ENCODE measurements around the gene UTP15. TPM values are rescaled to one million over a fixed set of nuclear protein-coding genes. Genes with fewer than 3 reads are reported as not detected.

Gene UTP15
- total RNA-seq, 2 donors from 2014 or later: 35.8 to 41.6 TPM

DNA sequence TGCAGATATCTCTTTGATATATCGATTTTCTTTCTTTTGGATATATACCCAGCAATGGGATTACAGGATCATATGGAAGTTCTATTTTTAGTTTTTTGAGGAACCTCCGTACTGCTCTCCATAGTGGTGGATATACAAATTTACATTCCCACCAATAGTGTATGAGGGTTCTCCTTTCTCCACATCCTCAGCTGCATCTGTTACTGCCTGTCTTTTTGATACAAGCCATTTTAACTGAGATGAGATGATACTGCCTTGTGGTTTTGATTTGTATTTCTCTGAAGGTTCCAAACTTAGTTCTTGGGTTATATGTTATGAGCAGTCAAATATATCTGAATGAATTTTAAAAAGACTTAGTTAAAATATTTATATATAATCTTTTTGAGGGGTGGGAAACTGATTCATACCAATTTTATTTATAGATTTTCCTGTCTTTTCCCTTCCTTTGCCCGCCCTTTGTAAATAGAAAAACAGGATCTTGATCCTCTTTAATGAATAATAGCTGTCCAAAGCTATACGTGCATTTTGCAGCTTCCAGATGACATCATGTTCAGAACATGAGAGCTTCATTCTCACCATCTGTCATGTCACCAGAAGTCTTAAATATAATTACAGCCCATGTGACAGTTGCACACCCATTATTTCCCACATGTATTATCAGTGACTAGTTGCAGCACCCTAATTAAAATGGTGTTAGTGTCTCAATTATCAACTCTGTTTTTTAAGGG is 54.2 kb downstream of the UTP15 start:
- ATAC-seq: no peak
- peaks cover 5% of the 10 kb centered on the region for H3K4me1 Mint-ChIP-seq
- no peak overlapping the region for H3K27ac Mint-ChIP-seq
- no peaks in the 10 kb centered on the region for H3K36me3 Mint-ChIP-seq (ENCODE audit: low read depth)
- no peak for DNase-seq
- peaks cover 42% of the 10 kb centered on the region for H3K27me3 Mint-ChIP-seq
- H3K4me3 Mint-ChIP-seq: no peak overlapping the region
- H3K9me3 ChIP-seq (ENCODE audit: control insufficient read depth, low read length, poor library complexity, severe bottlenecking): no peaks in the 10 kb centered on the region

DNA sequence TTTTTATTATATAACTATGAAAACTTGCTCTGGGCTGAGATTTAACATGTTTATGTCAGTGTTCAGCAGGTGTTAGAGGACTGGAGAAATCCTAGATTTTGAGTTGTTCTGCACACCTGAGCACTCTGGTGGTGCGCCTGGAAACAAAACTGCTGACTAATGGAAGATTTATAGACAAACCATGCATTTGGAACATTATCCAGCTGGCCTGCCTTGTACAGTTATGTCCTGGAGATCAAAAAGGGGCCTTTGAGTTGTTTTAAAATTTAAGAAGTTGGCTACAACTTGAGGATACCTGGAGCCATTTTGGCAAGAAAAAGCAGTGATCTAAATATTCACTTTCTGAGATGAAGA is 54.8 kb downstream of the UTP15 start:
- no peak for DNase-seq
- no peak overlapping the region for H3K4me3 Mint-ChIP-seq
- no peaks in the 10 kb centered on the region for H3K36me3 Mint-ChIP-seq (ENCODE audit: low read depth)
- H3K4me1 Mint-ChIP-seq: peaks cover 5% of the 10 kb centered on the region
- H3K27ac Mint-ChIP-seq: no peak overlapping the region
- ATAC-seq: no peak
- H3K9me3 ChIP-seq (ENCODE audit: control insufficient read depth, low read length, poor library complexity, severe bottlenecking): no peaks in the 10 kb centered on the region
- H3K27me3 Mint-ChIP-seq: peaks cover 39% of the 10 kb centered on the region

DNA sequence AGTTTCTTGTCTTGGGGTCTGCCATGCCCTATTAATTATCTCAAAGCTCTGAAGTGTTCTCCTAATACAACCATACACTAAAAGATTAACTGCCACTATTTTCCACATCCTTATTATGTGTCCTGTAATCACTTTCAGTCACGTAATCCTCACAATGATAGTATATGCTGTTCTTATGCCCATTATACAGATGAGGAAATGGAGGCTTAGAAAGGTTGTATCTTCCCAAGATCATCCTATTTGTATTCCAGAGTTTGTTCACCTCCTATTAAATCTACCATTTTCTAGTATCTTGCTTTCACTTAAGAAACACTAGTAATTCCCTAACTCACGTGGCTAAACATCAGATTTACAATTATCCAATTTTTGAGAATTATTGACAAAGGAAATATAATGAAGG is 57.5 kb downstream of the UTP15 start:
- no peaks in the 10 kb centered on the region for H3K9me3 ChIP-seq (ENCODE audit: control insufficient read depth, low read length, poor library complexity, severe bottlenecking)
- DNase-seq: no peak
- Mint-ChIP-seq H3K36me3 (ENCODE audit: low read depth) (no peaks in the 10 kb centered on the region), H3K4me1 (peaks cover 3% of the 10 kb centered on the region), H3K27me3 (peaks cover 51% of the 10 kb centered on the region), H3K4me3 (no peak overlapping the region), H3K27ac (no peak overlapping the region)
- ATAC-seq: no peak

DNA sequence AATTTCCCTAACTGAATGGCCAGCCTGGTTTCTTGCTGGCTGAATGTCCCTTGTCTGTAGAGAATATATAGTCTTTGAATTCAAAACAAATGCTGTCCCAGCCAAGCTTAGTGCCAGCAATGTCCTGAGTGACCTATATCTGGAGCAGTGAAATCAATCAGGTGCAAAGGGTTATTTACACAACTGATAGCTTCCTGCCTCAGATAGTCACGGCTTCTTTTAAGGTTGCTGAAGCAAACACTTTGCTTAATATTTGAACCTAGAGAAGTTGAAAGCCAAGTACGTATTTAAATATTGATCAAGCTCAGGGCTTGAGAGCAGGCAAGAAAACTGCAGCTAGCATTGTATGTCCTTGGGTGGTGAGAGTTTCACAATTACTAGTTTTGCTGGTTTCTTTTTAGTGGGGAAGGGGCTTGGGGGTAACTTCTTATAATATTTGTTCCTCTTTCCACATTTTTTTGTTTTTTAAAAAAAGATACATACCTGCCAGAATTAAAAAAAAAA is 58.4 kb downstream of the UTP15 start:
- ATAC-seq: no peak
- H3K4me3 Mint-ChIP-seq: no peak overlapping the region

DNA sequence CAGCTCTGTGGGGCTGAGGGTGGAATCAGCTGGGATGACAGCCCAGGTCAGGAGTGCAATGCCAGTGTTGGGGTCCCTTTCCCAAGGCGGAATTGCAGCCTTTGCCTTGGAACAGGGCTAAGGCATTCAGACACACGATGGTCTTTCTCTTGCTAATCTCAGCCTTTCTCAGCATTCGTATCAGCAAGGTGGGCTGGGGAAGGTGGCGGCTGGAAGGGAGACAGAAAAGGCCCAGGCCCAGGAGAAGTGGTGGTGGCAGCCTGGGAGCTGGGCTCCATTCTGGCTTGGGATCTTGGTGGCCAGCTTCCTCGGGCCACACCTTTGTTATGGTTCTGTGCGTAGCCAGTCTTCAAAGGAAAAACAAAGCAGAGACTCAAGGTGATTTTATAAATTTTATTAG is 59.3 kb downstream of the UTP15 start:
- Mint-ChIP-seq H3K4me1 (peaks cover 2% of the 10 kb centered on the region), H3K36me3 (ENCODE audit: low read depth) (peaks cover 2% of the 10 kb centered on the region), H3K27ac (no peak overlapping the region), H3K27me3 (peaks cover 53% of the 10 kb centered on the region), H3K4me3 (no peak overlapping the region)
- ATAC-seq: no peak
- H3K9me3 ChIP-seq (ENCODE audit: control insufficient read depth, low read length, poor library complexity, severe bottlenecking): no peaks in the 10 kb centered on the region
- DNase-seq: no peak

More for the DNA sequence above, 58.4 kb downstream of the UTP15 start:
- no peak for DNase-seq
- peaks cover 56% of the 10 kb centered on the region for H3K27me3 Mint-ChIP-seq
- peaks cover 2% of the 10 kb centered on the region for H3K4me1 Mint-ChIP-seq
- H3K27ac Mint-ChIP-seq: no peak overlapping the region
- no peaks in the 10 kb centered on the region for H3K9me3 ChIP-seq (ENCODE audit: control insufficient read depth, low read length, poor library complexity, severe bottlenecking)
- H3K36me3 Mint-ChIP-seq (ENCODE audit: low read depth): peaks cover under 1% of the 10 kb centered on the region

DNA sequence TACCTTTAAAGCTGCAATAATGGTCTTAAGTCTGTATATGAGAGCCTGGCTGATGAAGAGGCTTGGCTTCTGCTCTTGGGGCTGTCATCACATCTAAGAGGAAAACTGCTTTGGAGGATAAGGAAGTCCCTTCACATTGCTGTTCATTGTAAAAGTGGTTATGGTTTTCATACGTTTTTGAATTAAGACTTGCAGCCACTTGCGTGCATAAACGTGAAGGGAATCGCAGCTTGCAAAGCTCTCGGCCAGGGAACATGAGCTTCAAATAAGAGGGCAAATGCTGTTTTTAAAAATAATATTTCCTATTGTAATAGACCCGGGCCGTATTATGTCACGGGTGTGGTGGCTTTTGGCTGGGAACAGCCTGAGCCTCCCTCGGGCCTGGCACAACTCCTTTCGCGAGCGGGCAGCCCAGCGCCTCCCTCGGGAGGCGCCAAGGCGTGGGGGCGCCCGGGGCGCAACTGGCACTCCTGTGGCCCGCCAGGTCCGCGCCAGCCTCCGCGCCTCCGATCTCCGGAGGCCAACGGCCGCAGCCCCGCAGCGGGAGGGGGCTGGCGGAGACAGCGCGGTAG is 59.9 kb downstream of the UTP15 start:
- peaks cover 2% of the 10 kb centered on the region for H3K4me1 Mint-ChIP-seq
- H3K27me3 Mint-ChIP-seq: peaks cover 47% of the 10 kb centered on the region
- no peak overlapping the region for H3K27ac Mint-ChIP-seq
- H3K36me3 Mint-ChIP-seq (ENCODE audit: low read depth): peaks cover 2% of the 10 kb centered on the region
- no peak for ATAC-seq
- H3K4me3 Mint-ChIP-seq: peak overlapping the region; percentile 72
- DNase-seq: no peak
- no peaks in the 10 kb centered on the region for H3K9me3 ChIP-seq (ENCODE audit: control insufficient read depth, low read length, poor library complexity, severe bottlenecking)

DNA sequence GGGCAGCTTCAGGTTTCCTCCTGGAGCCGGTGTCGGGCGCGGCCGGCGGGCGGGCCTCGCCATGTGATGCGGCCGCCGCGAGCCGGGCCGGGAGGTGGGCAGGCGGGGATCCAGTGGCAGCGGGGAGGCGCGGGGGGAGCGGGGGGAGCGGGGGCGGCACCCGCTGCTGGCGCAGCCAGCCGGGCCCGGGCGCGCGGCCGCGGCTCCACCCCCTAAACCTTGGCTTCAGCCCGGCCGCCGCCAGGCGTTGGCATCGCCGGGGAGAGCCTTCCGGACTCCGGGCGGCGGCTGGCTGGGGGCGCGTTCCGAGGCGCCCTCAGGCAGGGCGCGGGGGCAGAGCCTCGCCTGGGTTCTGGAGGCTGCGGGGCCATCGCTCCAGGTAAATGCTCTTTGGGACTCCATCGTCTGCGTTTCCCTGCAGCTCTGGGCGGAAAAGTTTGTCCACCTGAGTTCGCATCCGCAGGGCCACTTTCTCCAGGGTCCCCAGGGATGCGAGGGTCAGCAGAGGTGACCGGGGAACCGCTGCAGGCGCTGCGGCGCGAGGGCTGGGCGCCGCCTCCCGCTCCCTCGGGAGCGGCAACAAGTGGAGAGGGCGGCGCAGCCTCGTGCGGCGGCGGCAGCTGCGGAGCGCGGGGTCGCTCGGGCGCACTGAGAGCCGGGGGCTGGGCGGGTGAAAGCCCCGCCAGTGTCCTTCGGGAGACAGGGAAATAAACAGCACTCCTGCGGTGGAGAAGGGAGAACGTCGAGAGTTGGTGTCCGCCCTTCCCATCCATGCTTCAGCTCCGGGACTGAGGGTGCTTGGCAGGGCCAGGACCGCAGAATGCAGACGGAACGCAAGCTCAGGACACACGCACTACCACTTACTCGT is 60.6 kb downstream of the UTP15 start, which contains the start of gene ARHGEF28:
ARHGEF28 (plus strand) TSS at position 253 of the 868 bp plus-strand sequence. CDS start 58,656 bp downstream, outside the sequence.
- peaks cover 46% of the 10 kb centered on the region for H3K27me3 Mint-ChIP-seq
- ATAC-seq (peak; percentile 60), DNase-seq (peak in 1 of 3 donors; percentile 12)
- H3K4me1 Mint-ChIP-seq: peaks cover 2% of the 10 kb centered on the region
- H3K36me3 Mint-ChIP-seq (ENCODE audit: low read depth): peaks cover 2% of the 10 kb centered on the region
- H3K27ac Mint-ChIP-seq: no peak within 1 kb of the TSS
- H3K4me3 Mint-ChIP-seq: peak within 1 kb of the TSS; percentile 72
- H3K9me3 ChIP-seq (ENCODE audit: control insufficient read depth, low read length, poor library complexity, severe bottlenecking): no peaks in the 10 kb centered on the region

DNA sequence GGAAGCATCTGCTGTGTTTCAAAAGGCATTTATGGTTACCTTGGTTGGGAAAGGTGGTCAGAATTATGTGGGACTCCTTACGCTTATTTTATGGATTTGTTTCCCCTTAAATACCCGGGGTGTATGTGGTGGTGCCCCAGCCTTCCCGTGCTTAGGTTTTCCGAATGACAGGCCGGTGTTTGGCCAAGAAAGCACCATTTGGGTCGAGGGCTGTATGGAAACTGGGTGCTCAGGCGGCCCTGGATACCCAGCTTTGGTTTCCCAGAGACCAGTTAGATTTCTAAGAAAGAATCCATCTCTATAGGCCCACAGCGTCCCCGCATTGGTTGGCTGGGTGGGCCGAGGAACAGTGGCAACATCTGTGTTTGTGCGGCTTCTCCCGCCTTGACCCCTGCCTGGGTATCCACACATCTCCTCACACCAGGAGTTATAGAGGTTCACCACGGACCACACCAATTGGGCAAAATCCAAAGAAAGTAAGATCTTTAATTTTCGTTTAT is 61.3 kb downstream of the UTP15 start:
- no peak for ATAC-seq
- no peak for DNase-seq
- peak overlapping the region; percentile 39 for H3K4me3 Mint-ChIP-seq
- peaks cover 2% of the 10 kb centered on the region for H3K36me3 Mint-ChIP-seq (ENCODE audit: low read depth)
- no peak overlapping the region for H3K27ac Mint-ChIP-seq
- H3K9me3 ChIP-seq (ENCODE audit: control insufficient read depth, low read length, poor library complexity, severe bottlenecking): no peaks in the 10 kb centered on the region
- H3K4me1 Mint-ChIP-seq: peaks cover 2% of the 10 kb centered on the region
- peaks cover 52% of the 10 kb centered on the region for H3K27me3 Mint-ChIP-seq

DNA sequence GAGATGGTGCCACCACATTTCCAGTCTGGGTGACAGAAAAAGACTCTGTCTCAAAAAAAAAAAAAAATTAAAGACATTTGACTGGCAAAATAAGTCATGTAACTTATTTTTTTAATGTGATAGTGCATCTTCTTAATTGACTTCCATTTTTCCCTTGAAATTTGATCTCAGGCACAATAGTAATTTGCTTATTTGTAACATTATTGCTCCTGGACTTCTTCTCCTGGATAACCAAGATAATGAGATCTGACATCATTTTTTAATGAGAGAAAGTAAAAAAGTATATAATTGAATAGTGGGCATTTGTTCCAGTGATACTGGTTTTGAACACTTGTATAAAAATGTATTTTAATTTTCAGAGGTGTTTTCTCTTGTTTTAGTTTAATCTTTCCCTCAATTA is 63.9 kb downstream of the UTP15 start:
- H3K9me3 ChIP-seq (ENCODE audit: control insufficient read depth, low read length, poor library complexity, severe bottlenecking): no peaks in the 10 kb centered on the region
- Mint-ChIP-seq H3K27me3 (peaks cover 38% of the 10 kb centered on the region), H3K36me3 (ENCODE audit: low read depth) (peaks cover 2% of the 10 kb centered on the region), H3K27ac (no peak overlapping the region), H3K4me3 (no peak overlapping the region), H3K4me1 (no peaks in the 10 kb centered on the region)
- DNase-seq: no peak
- ATAC-seq: no peak

DNA sequence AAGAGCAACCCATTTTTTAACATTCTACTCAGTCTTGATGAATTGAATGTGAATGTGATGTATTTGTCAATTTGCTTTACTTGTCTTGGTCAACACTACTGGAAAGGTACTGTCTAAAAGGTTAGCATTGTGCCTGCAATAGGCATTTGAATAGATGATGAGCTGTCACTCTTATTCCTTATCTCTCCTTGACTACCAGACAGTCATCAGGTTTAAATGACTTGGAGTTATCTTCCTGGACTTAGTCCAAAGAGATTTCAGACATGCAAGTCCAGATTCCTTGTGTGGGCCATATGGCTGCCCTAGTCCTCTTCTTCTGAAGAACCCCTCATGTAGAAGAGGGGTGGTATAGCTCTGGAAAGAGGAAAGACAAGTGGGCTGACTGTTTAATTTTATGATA is 65.2 kb downstream of the UTP15 start:
- Mint-ChIP-seq H3K27me3 (peaks cover 49% of the 10 kb centered on the region), H3K4me1 (no peaks in the 10 kb centered on the region), H3K27ac (no peak overlapping the region), H3K36me3 (ENCODE audit: low read depth) (peaks cover 2% of the 10 kb centered on the region), H3K4me3 (no peak overlapping the region)
- ATAC-seq: no peak
- no peaks in the 10 kb centered on the region for H3K9me3 ChIP-seq (ENCODE audit: control insufficient read depth, low read length, poor library complexity, severe bottlenecking)
- DNase-seq: no peak

DNA sequence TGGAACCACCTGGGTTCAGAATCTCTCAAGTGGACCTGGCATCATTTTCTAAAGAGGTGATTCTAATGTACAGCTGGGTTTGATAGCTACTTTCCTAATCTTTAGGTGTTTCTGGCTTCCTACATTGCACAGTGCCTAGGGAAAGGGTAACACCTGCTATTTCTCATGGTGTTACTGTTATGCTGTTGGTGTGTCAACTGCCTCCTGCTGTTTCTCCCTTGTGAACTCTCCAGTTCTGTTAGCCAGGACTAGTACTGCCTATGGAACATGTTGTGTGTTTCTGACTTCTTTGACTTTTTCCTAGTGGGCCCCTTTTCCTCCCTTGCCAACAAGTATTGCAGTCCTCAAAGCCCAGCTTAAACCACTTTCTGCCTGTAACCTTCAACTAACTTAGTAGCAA is 66.0 kb downstream of the UTP15 start:
- no peak for DNase-seq
- Mint-ChIP-seq H3K36me3 (ENCODE audit: low read depth) (peaks cover 2% of the 10 kb centered on the region), H3K4me1 (no peaks in the 10 kb centered on the region), H3K27me3 (peaks cover 54% of the 10 kb centered on the region), H3K27ac (no peak overlapping the region), H3K4me3 (no peak overlapping the region)
- no peaks in the 10 kb centered on the region for H3K9me3 ChIP-seq (ENCODE audit: control insufficient read depth, low read length, poor library complexity, severe bottlenecking)
- no peak for ATAC-seq
